H9 (cell line): ENCODE results near the gene BUD13. TPM values are rescaled to one million over a fixed set of nuclear protein-coding genes. Genes with fewer than 3 reads are reported as not detected.

ENCODE experiments used
- DNase-seq: peaks from one replicate; pipeline ENCODE4 v3.0.0-alpha.2; 2017
- H2AFZ ChIP-seq: one replicate; pipeline ENCODE4 v1.6.1; 2013; ENCODE audit warnings: mild to moderate bottlenecking, low read length, control low read depth, moderate library complexity
- H2AK5ac ChIP-seq: 2 replicates; pipeline ENCODE4 v1.6.1; 2013; ENCODE audit warnings: low read length, control low read depth, mixed read lengths; ENCODE audit not compliant: insufficient read length
- H2BK120ac ChIP-seq: one replicate; pipeline ENCODE4 v1.6.1; 2013; ENCODE audit warnings: low read depth, mild to moderate bottlenecking, low read length, control low read depth, inconsistent platforms; ENCODE audit not compliant: poor library complexity, severe bottlenecking
- H2BK12ac ChIP-seq: 2 replicates; pipeline ENCODE4 v1.6.1; 2013; ENCODE audit warnings: low read length, control low read depth, mixed read lengths, low read depth; ENCODE audit not compliant: insufficient read length
- H2BK15ac ChIP-seq: 2 replicates; pipeline ENCODE4 v1.6.1; 2013; ENCODE audit warnings: low read depth, low read length, control low read depth
- H2BK20ac ChIP-seq: one replicate; pipeline ENCODE4 v1.6.1; 2013; ENCODE audit warnings: low read depth, mild to moderate bottlenecking, low read length, control low read depth, inconsistent platforms; ENCODE audit not compliant: poor library complexity, severe bottlenecking
- H2BK5ac ChIP-seq: 2 replicates; pipeline ENCODE4 v1.6.1; 2013; ENCODE audit warnings: low read length, control low read depth, mixed read lengths; ENCODE audit not compliant: insufficient read length
- H3K14ac ChIP-seq: 2 replicates; pipeline ENCODE4 v1.6.1; 2013; ENCODE audit warnings: low read length, control low read depth; ENCODE audit not compliant: insufficient read depth
- H3K18ac ChIP-seq: 2 replicates; pipeline ENCODE4 v1.6.1; 2013; ENCODE audit warnings: low read depth, mild to moderate bottlenecking, mixed read lengths, low read length, control low read depth; ENCODE audit not compliant: insufficient read length
- H3K23ac ChIP-seq: 2 replicates; pipeline ENCODE4 v1.6.1; 2013; ENCODE audit warnings: low read length, control low read depth, mixed read lengths, low read depth; ENCODE audit not compliant: insufficient read length
- H3K23me2 ChIP-seq: 2 replicates; pipeline ENCODE4 v1.6.1; 2013; ENCODE audit warnings: low read depth, mild to moderate bottlenecking, mixed read lengths, low read length, control low read depth; ENCODE audit not compliant: insufficient read length, poor library complexity, severe bottlenecking
- H3K27ac ChIP-seq: 2 replicates; pipeline ENCODE4 v1.5.1; 2013; ENCODE audit warnings: low read length, control low read depth, mixed read lengths, low read depth; ENCODE audit not compliant: insufficient read length
- H3K27me3 ChIP-seq: 2 replicates; pipeline ENCODE4 v1.6.1; 2013; ENCODE audit warnings: low read length, control low read depth, inconsistent platforms; ENCODE audit not compliant: insufficient read depth
- H3K4ac ChIP-seq: 2 replicates; pipeline ENCODE4 v1.6.1; 2013; ENCODE audit warnings: low read depth, mild to moderate bottlenecking, control low read depth, inconsistent platforms, low read length, moderate library complexity
- H3K4me1 ChIP-seq: 2 replicates; pipeline ENCODE4 v1.6.1; 2013; ENCODE audit warnings: low read length, control low read depth, inconsistent platforms; ENCODE audit not compliant: insufficient read depth
- H3K4me2 ChIP-seq: 2 replicates; pipeline ENCODE4 v1.6.1; 2013; ENCODE audit warnings: low read length, control low read depth, mixed read lengths; ENCODE audit not compliant: insufficient read length, insufficient read depth
- H3K56ac ChIP-seq: 2 replicates; pipeline ENCODE4 v1.6.1; 2013; ENCODE audit warnings: low read depth, mild to moderate bottlenecking, mixed read lengths, low read length, control low read depth; ENCODE audit not compliant: insufficient read length
- H3K79me1 ChIP-seq: 2 replicates; pipeline ENCODE4 v1.6.1; 2013; ENCODE audit warnings: low read depth, mild to moderate bottlenecking, moderate library complexity, low read length, control low read depth, inconsistent platforms; ENCODE audit not compliant: insufficient read depth, poor library complexity, severe bottlenecking
- H3K79me2 ChIP-seq: 2 replicates; pipeline ENCODE4 v1.6.1; 2013; ENCODE audit warnings: low read length, control low read depth, inconsistent platforms; ENCODE audit not compliant: insufficient read depth
- H3K9ac ChIP-seq: 2 replicates; pipeline ENCODE4 v1.6.1; 2013; ENCODE audit warnings: low read length, control low read depth, mixed read lengths; ENCODE audit not compliant: insufficient read length; ENCODE audit errors: extremely low read depth
- H3K9me3 ChIP-seq: one replicate; pipeline ENCODE4 v1.6.1; 2013; ENCODE audit warnings: low read depth, low read length, inconsistent platforms; ENCODE audit not compliant: control insufficient read depth
- H3T11ph ChIP-seq: one replicate; pipeline ENCODE4 v1.6.1; 2013; ENCODE audit warnings: mild to moderate bottlenecking, low read length, control low read depth, inconsistent platforms
- H4K20me1 ChIP-seq: one replicate; pipeline ENCODE4 v1.6.1; 2013; ENCODE audit not compliant: control insufficient read depth, insufficient read length, insufficient read depth
- H4K5ac ChIP-seq: 2 replicates; pipeline ENCODE4 v1.6.1; 2013; ENCODE audit warnings: low read depth, mild to moderate bottlenecking, mixed read lengths, low read length, control low read depth; ENCODE audit not compliant: insufficient read length
- H4K8ac ChIP-seq: replicated peaks from 2 replicates; pipeline ENCODE4 v1.6.1; 2013; ENCODE audit warnings: low read length, control low read depth, mixed read lengths, low read depth; ENCODE audit not compliant: insufficient read length
- H4K91ac ChIP-seq: 2 replicates; pipeline ENCODE4 v1.6.1; 2013; ENCODE audit warnings: low read depth, mild to moderate bottlenecking, moderate library complexity, mixed read lengths, low read length, control low read depth; ENCODE audit not compliant: insufficient read length
- H3K27ac Mint-ChIP-seq, 3 experiments: 2 replicates in 2 of 3; 3 replicates in 1 of 3; pipeline ENCODE4 v1.8.0; 2020 to 2021; ENCODE audit warnings: mixed read lengths in 3 of 3, mild to moderate bottlenecking in 1 of 3, moderate library complexity in 1 of 3
- H3K27me3 Mint-ChIP-seq: 2 replicates; pipeline ENCODE4 v1.8.0; 2021; ENCODE audit warnings: low read depth, mild to moderate bottlenecking, moderate library complexity, mixed read lengths
- H3K36me3 Mint-ChIP-seq, 3 experiments: 2 replicates in 2 of 3; 3 replicates in 1 of 3; pipeline ENCODE4 v1.8.0; 2020 to 2021; ENCODE audit warnings: low read depth in 3 of 3, mixed read lengths in 3 of 3; ENCODE audit not compliant: insufficient read depth in 1 of 3
- H3K4me1 Mint-ChIP-seq, 2 experiments: 2 replicates each; pipeline ENCODE4 v1.8.0; 2020; ENCODE audit warnings: mixed read lengths in 2 of 2
- H3K4me3 Mint-ChIP-seq, 2 experiments: 2 replicates in 1 of 2; 3 replicates in 1 of 2; pipeline ENCODE4 v1.8.0; 2020 to 2021; ENCODE audit warnings: mild to moderate bottlenecking in 2 of 2, mixed read lengths in 2 of 2, moderate library complexity in 1 of 2
- H3K9me3 Mint-ChIP-seq, 2 experiments: 2 replicates in 1 of 2; 3 replicates in 1 of 2; pipeline ENCODE4 v1.8.0; 2020; ENCODE audit warnings: mild to moderate bottlenecking in 2 of 2, mixed read lengths in 2 of 2, moderate library complexity in 1 of 2
- CTCF ChIP-seq: fragments of 200-600 bp; sonication (generic); conservative IDR thresholded peaks from 3 replicates; pipeline ENCODE4 v1.8.0; 2021; ENCODE audit warnings: antibody characterized with exemption, mild to moderate bottlenecking
- WGBS: extraction: QIAGEN DNeasy Blood & Tissue Kit; methylation state at CpG from one replicate; pipeline ENCODE4 v1.1.7; 2013; ENCODE audit warnings: missing lambda C conversion rate, low lambda C conversion rate, mixed read lengths; ENCODE audit not compliant: insufficient read length; ENCODE audit errors: extremely low coverage; 5-methylcytosine and 5-hydroxymethylcytosine counted together
- total RNA-seq: library from RNA; stranded (reverse); gene quantifications from 2 replicates; pipeline ENCODE4 v1.2.1, GENCODE V29; 2021

Gene BUD13
- total RNA-seq, 1 experiment from 2014 or later, result 30.0 TPM

- no peak overlapping the region for H3K4me2 ChIP-seq
- no peak overlapping the region for H2BK5ac ChIP-seq
- H2AK5ac ChIP-seq, result no peak overlapping the region
- no peaks in the 10 kb centered on the region for H3K79me2 ChIP-seq
- no peak overlapping the region for H3K18ac ChIP-seq
- no peak overlapping the region for H2AFZ ChIP-seq
- no peak overlapping the region for H2BK15ac ChIP-seq
- H3K23me2 ChIP-seq, result no peaks in the 10 kb centered on the region
- H3K4ac ChIP-seq, result no peak overlapping the region
- peaks cover 16% of the 10 kb centered on the region for H3K27me3 Mint-ChIP-seq
- no peaks in the 10 kb centered on the region for H3K9me3 ChIP-seq
- H3K79me1 ChIP-seq, result no peaks in the 10 kb centered on the region
- no peak overlapping the region for H4K8ac ChIP-seq
- peaks cover 3 to 36% of the 10 kb centered on the region in 2 experiments for H3K4me1 Mint-ChIP-seq
- no peak for TF ChIP-seq CTCF
- no peak overlapping the region for H3T11ph ChIP-seq
- no peak overlapping the region for H3K56ac ChIP-seq
- no peak overlapping the region for H3K23ac ChIP-seq
- H2BK120ac ChIP-seq, result no peak overlapping the region
- H2BK20ac ChIP-seq, result no peak overlapping the region
- no peak overlapping the region for H4K5ac ChIP-seq
- DNase-seq, result no peak
- no peaks in the 10 kb centered on the region; the same call in 1 of the 2 replicates for H3K27me3 ChIP-seq
- no peaks in the 10 kb centered on the region for H3K9me3 Mint-ChIP-seq
- no peak overlapping the region for H3K14ac ChIP-seq
- no peak overlapping the region for H3K27ac ChIP-seq
- H4K91ac ChIP-seq, result no peak overlapping the region
- H3K36me3 Mint-ChIP-seq, result no peaks in the 10 kb centered on the region
- H3K4me1 ChIP-seq, result peaks cover 6% of the 10 kb centered on the region; the same call in 1 of the 2 replicates
- WGBS, result no CpG with 5 or more reads among the region's 6 CpGs
- no peaks in the 10 kb centered on the region for H4K20me1 ChIP-seq
- H2BK12ac ChIP-seq, result no peak overlapping the region
- no peak overlapping the region; a peak in 1 of 7 replicates for H3K27ac Mint-ChIP-seq
- H3K4me3 Mint-ChIP-seq, result no peak overlapping the region
- no peak overlapping the region for H3K9ac ChIP-seq
Measured at GRCh38 chr11:116724813-116725212, 48.0 kb downstream of the BUD13 start.
